CD4-positive, alpha-beta T cell treated with Interleukin-17A for 1 hour (primary cell): Measurements from ENCODE around the gene C1QTNF5.
A peak's percentile ranks its signal among the peaks of the same experiment; 100 is the strongest.

ENCODE experiments used
- DNase-seq: peaks from one replicate; pipeline ENCODE4 v3.0.0-alpha.2; 2020

The C1QTNF5 gene

DNA sequence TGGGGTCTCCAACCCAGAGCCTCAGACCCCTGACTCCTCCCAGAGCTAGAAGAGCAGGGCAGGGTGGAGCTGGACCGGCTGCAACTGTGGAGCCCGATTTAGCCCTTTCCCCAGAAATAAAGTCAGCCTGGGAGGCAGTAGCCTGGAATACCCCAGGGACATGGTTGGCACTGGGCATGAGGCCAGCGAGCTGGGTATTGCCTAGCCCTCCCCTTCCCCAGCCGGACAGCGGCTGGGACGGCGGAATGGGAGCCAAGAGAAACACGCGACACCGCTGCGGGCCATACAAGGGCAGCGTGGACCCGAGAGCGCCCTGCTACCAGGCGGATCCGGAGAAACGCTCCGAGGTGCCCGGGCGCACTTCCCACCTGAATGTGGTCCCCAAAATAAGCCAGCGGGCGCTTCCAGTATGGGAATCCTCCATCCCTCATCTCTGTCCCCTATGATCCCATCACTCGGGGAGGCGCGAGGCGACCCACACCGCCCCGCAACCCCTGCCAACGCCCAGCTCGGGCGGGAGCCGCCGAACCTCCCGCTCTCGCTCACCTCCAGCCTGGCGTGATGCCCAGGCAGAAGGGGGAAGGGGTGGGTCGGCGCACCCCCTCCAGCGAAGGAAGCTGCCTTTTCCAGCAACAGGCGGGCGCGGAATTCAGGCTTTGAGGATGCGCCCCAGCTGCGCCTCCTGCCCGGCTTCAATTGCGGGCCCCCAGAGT lies 24.5 kb downstream of the C1QTNF5 start:
- no peak for DNase-seq

DNA sequence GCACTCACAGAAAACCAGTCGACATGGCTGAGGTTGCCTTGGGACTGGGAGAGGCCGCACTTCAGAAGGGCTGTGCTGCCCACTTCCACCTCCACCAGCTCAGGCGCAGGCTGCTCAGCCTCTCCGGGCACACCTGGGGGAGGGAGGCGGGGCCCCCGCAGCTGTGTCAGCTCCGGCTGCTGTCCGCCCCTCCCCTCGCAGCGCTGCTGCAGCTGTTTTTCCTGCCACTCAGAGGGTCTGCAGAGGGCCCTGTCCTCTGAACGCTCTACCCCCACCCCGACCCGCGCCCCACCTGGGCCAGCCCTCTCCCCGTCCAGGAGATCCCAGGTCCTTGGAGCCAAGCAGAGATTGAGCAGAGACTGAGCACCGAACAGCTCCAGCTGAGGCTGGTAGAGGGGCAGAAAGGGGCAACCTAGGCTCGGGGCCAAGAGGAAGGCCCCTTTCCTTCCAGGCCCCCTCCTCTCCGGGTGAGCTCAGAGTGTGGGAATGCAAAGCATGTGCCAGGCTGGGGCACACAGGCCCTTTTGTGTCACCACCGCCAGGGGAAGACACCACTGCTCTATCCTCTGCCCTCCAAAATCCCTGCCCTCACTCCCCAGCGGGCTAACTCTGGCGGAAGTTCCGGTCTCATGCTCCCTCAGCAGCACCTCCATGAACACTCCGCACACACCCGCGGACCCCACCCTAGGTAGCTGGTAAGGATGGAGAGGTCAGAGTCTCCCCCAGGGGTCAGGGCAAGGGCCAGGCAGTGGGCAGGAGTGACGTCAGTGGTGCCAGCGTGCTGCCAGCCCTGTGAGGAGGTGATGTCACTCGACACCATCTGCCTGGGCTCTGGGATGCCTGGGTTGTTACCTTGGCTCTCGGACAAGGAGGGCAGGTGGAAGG lies 25.3 kb downstream of the C1QTNF5 start:
- DNase-seq, result peak; percentile 54

DNA sequence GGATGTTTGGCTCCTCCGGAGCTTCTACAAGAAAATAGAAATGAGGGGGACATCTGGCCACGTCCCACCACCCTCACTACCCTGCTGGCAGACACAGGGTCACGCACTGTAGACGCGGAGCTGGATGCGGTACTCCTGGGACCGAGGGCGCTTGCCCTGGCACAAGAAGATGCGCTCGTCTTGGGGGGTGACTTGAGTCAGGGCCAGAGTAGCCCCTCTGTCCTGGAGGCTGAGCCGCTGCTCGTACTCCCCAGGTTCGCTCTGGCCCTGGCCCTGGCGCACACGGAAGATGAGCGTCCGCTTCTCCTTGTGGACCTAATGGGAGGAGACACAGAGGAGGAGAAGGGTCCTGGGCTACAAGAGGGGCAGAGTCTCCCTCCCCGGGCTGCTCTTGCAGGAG lies 26.0 kb downstream of the C1QTNF5 start:
- DNase-seq, result no peak

DNA sequence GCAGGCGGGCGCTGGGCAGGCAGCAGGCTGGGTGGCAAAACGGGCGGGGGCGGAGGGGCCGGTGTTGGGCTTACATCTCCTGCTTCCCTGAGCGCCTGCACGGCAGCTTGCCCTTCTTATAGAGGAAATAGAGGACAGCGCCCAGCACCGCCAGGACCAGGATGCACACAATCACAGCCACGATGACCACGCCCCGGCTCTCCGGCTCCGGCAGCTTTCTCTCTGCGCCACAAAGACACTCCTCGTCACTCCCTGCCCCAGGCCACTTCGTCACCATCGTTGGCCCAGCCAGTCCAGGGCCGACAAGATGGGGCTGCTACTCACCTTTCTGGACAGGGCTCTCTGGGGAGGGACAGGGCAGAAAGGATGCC lies 30.0 kb downstream of the C1QTNF5 start:
- no peak for DNase-seq

DNA sequence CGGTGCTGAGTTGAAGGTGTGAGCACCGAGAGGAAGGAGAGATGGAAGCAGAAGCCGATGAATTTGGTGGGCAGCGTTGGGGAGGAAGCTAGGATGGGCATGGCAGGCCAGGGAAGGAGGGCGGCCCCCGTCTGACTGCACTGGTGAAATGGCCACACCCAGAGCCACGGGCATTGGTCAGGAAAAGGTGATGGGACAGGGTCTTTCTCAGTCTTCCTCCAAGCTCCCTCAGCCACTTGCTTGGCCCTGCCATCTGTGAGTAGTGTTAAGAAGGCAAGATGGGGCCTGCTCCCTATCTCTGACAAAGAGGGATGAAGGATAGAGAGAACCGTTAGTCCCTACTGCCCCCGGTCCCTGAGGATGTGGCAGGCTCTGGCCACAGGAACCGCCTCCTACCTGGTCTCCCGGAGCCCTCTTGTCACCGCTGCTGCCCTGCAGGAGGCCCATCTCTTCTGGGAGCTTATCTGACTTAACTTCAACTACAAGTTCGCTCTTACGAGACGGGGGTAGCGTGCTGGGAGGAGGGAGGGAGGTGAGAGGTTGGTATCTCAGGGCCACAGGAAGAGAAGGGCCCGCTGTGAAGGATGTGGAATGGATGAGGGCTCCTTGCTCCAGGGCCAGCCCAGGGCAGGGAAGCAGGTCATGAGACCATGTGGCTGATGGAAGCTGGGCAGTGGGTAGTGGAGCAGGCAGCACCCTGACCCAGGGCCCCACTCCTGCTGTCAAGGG lies 30.6 kb downstream of the C1QTNF5 start:
- DNase-seq, result no peak

DNA sequence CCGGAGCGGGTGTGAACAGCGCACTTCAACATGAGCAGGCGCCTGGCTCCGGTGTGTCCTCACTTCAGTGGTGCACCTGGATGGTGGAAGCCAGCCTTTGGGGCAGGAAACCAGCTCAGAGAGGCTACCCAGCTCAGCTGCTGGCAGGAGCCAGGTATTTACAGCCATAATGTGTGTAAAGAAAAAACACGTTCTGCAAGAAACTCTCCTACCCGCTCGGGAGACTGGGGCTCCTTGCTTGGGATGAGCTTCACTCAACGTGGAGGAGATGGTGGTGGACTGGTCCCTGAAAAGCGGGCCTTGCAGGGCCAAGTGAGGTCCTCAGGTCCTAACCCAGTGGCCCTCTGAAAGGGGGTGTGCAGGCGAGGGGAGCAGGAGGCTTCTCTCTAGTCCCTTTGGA lies 31.3 kb downstream of the C1QTNF5 start:
- DNase-seq, result no peak

DNA sequence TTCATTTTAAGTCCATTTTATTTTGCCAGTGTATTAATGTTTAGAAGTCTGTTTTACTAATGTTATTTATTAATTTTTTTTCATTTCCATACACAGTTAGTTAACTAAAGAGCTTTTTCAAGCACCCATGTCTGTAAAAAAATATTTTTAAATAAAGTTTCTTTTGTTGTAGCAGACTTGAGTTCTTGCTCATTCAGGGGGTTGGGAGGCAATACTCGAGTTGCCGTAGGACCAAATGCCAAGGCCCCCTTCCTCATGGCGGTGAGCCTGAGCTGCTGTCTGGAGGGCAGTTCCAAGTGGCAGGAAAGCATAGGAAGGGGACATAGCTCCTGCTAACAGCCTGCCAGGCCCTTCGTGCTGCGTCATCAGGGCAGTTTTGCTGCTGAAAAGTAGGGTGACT lies 32.7 kb downstream of the C1QTNF5 start:
- DNase-seq, result no peak

DNA sequence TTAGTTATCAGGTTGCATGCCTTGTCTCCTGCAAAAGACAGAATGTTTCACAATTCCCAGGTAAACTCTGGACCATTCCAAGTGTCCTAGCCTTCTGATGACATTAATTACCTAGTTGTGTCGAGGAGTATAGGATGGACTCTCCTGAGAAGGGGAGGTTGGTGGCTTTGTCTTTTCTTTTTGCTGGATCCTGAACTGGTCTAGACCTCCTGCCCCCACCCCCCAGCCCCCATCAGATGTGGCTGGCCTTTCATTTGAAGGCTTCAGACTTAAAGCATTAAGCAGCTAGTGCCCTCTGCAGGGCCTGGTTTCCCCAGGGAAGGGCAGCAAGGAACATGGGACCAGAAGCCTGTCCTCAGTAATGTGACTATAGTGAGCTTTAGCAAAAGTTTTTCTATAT lies 33.5 kb downstream of the C1QTNF5 start:
- no peak for DNase-seq

DNA sequence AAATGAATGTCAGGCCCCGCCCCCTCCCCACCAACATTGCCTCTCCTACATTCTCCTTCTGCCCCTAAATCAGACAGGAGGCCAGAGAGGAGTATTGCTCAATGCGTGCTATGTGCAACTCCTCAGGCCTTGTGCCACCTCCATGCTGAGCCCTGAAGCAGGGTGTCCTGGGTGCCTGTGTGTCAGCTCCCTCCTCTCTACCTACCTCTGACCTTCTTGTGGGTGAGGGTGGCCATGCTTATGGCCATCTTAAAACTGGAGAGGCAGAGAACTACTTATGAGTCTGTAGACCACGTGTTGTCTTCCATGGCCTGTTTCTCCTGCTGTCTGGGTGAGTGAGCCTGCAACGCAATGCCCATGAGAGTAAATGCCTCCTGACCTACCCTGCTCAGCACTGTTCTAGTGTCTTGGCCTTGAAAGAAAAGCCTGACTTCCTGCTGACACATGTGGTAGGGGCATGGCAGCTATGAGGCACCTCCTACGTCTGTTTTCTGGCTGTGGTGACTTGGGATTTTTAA lies 34.3 kb downstream of the C1QTNF5 start:
- DNase-seq, result peak; percentile 28

DNA sequence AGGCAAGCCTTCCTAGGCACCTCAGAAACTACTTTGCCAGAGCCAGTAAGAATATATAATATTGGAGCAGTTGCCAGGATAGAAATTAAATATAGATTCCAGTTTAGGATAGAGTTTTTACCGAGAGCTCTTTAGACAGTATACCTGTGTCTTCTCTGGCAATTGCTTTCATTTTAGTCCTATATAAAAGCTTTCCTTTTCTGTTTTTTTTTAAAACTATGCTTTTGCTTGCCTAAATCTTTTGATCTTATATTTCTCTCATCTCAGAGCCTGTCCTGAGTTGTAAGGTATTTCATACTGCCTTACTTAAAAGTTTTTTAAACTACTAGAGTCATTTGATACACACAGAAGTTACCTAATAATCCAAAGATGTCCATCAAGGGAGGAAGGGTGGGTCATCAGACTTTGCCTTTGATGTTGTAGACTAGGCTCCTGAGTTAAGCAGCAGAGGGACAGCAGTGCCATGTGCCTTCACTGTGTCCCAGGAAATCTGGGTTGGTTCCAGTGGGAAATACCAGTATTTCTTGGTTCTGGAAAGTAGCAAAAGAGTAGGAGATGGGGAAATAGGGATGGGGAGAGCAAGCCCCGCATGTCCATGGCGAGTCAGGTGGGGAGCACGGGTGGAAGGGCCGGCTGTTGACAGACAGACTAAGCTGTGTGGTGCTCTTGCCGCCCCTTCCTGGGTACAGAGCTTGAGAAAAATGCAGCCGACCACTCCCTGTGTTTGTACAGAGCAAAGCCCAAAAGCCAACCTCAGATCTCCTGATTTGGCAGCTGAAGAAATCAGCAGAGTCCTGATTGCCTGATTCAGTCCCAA lies 34.9 kb downstream of the C1QTNF5 start:
- DNase-seq, result no peak

DNA sequence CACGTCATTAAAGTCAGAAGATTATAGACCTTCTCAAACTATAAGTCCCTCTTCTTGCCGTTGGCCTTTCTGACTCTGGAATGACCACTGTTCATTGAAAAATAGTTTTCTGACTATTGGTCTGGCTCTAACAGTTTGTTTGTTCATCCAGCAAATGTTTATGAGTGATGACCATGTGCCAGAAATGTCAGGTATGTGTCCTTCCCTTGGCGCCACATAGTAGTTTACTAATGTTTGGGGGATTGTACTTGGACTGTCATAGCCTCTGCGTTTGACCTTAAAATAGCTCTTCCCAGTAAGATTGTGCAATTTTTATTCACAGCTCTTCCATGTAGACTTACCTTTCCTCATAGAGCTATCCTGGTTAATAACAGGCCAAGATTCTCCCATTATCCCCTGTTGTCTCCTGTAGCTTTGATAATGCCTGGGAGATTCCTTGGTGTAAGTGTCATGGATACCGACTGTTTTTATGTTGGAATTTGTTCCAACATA lies 37.4 kb downstream of the C1QTNF5 start:
- DNase-seq, result no peak

DNA sequence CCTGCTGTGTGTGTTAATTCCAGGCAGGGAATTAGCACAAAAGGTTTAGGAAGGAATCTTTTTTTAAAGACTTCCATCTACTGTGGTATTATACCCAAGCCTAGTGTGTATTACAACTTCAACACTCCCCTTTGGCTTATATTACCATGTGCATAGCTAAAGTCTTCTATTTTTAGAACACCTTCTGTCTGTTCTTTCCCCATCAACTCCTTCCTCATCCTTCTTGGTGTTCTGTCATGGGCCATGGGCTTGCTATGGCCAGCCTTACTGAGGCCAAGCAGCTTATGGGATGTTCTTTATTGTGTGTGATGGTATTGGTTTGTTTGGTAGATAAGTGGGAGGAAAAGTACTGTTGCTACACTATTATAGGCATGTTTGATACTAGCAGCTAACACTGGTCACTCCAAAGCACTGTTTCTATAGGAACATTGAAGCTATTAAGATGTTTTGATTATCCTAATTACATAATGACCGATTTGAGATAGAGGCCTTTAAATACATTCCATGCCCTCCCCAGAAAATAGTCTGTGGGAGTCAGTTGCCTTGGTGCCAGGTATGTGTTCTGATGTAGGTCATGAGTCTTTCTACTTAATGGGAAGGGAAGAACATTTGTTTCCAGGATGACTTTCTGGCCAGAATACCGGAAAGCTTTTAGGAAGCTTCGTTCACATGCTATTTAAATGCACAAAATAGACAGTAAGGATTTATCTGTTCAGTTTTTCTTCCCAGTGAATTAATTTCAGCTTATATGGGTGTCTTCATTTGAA lies 40.3 kb downstream of the C1QTNF5 start:
- DNase-seq, result no peak

DNA sequence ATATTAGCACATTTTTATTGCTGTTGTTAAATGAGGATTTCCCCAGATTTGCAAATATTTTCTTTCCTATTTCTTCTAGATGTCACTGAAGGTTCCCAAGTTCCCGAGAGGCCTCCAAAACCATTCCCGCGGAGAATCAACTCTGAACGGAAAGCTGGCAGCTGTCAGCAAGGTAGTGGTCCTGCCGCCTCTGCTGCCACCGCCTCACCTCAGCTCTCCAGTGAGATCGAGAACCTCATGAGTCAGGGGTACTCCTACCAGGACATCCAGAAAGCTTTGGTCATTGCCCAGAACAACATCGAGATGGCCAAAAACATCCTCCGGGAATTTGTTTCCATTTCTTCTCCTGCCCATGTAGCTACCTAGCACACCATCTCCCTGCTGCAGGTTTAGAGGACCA lies 41.3 kb downstream of the C1QTNF5 start:
- DNase-seq, result no peak

DNA sequence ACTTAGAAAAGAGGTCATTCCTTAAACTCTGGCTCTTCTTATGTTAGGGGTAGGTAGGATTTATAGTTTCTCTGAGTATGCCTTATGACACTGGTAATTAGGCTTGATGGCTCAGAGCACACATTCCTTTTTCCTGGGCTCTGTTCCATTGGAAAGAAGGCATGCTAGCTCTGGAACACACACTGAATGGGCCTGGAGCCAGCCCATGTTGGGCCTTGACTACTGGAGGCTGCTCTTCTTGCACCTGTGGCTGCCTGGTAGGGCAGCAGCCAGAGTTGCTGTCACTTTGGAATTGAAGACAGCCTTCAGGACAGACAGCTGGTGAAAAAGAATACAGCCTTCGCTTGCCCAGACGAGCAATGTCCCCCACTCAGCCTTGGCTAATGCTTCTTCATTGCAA lies 42.0 kb downstream of the C1QTNF5 start:
- no peak for DNase-seq

DNA sequence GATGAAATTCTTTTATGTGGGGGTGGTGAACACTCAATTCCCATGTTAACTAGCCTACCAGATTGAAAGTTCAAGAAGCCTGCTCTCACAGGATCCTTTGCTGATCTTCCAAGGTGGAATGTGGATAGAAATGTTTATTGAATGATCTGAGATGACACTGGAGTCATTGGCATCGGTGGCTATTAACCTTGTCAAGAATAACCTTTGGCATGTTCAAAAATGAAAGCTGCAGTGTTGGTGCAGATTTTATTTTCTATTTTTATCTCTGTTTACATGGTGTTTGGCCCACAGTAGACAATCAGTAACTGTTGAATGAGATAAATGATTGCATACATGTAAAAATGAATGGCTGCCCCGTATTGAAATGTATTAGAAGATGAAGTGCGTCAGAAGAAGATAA lies 42.7 kb downstream of the C1QTNF5 start:
- no peak for DNase-seq

DNA sequence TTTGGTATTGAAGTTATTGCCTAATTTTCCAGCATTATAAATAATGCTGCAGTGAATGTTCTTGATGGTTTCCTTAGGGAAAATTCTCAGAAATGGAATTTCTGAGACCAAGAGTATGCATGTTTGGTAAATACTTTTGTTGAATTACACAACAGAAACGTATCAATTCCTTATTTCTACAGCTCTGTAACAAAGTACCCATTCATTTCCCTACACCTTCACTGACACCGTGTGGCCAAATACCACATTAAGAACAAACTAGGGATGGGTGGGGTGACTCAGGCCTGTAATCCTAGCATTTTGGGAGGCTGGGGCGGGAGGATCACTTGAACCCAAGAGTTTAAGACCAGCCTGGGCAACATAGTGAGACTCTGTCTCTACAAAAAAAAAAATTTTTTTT lies 45.5 kb downstream of the C1QTNF5 start:
- no peak for DNase-seq

DNA sequence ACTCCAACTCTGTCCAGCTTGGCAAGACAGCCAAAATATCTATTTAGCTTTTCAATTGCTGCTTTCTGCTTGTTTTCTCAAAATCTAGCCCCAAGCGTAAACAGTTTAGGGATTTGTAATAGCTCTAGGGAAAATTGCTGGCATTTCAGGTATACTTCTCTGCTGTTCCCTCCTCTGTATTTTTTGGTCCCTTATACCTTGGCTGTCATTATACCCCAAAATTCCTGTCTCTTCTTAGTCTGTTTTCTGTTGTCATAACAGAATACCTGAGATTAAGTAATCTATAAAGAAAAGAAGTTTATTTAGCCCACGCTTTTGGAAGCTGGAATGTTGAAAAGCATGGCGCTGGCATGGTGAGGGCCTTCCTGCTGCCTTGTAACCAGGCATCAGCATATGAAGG lies 47.2 kb downstream of the C1QTNF5 start:
- DNase-seq, result no peak

DNA sequence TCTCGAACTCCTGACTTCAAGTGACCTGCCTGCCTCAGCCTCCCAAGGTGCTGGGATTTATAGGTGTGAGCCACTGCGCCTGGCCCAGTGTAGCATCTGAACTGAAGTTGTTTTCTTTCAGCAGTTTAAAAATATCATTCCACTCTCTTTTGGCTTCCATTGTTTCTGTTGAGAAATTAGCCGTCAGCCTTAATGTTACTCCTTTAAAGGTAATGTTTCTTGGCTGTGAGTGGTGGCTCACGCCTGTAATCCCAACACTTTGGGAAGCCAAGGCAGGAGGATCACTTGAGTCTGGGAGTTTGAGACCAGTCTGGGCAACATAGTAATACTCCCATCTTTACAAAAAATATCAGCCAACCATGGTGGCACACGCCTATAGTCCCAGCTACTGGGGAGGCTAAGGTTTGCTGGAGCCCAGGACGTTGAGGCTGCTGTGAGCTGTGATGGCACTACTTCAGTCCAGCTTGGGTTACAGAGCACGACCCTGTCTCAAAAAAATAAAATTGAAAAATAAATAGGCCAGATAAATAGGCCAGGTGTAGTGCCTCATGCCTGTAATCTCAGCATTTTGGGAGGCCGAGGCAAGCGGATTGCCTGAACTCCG lies 49.7 kb downstream of the C1QTNF5 start:
- DNase-seq, result no peak
